Measurements from ENCODE around the gene MAP3K15.

Gene MAP3K15, protein sequence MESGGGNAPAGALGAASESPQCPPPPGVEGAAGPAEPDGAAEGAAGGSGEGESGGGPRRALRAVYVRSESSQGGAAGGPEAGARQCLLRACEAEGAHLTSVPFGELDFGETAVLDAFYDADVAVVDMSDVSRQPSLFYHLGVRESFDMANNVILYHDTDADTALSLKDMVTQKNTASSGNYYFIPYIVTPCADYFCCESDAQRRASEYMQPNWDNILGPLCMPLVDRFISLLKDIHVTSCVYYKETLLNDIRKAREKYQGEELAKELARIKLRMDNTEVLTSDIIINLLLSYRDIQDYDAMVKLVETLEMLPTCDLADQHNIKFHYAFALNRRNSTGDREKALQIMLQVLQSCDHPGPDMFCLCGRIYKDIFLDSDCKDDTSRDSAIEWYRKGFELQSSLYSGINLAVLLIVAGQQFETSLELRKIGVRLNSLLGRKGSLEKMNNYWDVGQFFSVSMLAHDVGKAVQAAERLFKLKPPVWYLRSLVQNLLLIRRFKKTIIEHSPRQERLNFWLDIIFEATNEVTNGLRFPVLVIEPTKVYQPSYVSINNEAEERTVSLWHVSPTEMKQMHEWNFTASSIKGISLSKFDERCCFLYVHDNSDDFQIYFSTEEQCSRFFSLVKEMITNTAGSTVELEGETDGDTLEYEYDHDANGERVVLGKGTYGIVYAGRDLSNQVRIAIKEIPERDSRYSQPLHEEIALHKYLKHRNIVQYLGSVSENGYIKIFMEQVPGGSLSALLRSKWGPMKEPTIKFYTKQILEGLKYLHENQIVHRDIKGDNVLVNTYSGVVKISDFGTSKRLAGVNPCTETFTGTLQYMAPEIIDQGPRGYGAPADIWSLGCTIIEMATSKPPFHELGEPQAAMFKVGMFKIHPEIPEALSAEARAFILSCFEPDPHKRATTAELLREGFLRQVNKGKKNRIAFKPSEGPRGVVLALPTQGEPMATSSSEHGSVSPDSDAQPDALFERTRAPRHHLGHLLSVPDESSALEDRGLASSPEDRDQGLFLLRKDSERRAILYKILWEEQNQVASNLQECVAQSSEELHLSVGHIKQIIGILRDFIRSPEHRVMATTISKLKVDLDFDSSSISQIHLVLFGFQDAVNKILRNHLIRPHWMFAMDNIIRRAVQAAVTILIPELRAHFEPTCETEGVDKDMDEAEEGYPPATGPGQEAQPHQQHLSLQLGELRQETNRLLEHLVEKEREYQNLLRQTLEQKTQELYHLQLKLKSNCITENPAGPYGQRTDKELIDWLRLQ (N-terminal part only)

DNA sequence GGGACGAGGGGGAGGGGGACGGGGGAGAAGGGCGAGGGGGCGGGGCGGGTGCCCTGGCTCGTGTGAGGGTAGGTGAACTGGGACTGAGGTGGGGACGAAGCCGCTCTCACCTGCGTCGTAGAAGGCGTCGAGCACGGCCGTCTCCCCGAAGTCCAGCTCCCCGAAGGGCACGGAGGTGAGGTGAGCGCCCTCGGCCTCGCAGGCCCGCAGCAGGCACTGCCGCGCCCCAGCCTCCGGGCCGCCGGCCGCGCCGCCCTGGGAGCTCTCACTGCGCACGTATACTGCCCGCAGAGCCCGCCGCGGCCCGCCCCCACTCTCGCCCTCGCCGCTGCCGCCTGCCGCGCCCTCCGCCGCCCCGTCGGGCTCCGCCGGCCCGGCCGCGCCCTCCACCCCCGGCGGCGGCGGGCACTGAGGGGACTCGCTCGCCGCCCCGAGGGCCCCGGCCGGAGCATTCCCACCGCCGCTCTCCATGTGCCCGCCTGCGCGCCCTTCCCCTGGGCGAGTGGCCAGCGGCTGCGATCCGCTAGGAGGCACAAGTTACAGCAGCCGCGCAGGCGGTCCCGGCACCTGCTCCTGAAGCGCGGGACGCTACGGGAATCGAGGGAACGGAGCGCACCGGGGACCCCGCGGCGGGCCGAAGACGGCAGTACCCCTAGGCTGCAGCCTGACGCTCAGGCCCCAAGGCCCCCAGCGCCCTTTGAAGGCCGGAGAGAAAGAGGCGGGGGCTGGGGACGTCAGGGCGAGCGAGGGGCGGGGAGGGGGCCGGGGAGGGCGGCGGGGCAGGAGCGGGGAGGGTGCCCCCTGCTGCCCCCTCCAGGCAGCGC is at the start of gene MAP3K15:
TSS of gene MAP3K15 (minus strand) at position 718 of the 824 bp plus-strand sequence. CDS start at position 471, 247 bp downstream.
- no peak for DNase-seq (ENCODE audit: low read depth, low spot score)

DNA sequence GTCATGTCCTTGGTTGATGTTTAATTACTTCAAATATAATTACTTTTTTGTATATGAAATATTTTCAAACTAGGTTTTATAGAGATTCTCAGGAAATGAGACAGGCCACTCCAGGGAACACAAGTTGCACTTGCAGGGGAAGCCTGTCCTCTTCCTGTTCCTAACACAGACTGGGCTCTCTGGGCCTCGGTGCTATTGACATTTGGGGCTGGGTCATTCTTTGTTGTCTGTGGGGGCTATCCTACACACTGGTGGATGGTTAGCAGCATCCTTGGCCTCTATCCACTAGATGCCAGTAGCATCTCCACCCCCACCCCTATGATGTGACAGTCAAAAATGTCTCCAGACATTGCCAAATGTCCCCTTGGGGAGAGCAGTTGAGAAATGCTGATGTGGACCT is 49.3 kb upstream of the MAP3K15 start:
- DNase-seq (ENCODE audit: low read depth, low spot score) = no peak

DNA sequence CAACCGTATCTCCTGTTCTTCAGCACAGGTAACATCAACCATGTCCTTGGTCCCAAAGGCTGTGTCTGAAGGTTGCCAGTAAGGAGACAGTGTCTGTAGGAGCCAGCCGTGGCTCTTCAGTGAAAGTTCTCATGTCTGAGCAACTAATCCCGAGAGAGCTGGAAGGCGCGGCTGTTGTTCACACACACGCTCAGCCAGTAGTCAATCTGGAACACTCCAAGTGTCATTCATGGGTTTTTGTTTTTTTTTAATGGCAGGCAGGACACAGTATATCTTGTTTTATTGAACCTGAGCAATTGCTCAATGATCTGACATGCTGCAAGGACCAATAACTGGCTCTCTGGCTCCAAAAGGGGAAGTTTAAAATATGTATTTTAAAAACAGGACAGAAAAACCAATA is 48.4 kb upstream of the MAP3K15 start:
- no peak for DNase-seq (ENCODE audit: low read depth, low spot score)

- DNase-seq (ENCODE audit: low read depth, low spot score) = no peak
Observed at GRCh38 chrX:19563327-19563726, 48.0 kb upstream of the MAP3K15 start.

GRCh38 chrX:19560611-19561010 is 45.3 kb upstream of the MAP3K15 start:
- no peak for DNase-seq (ENCODE audit: low read depth, low spot score)

GRCh38 chrX:19557822-19558221 is 42.5 kb upstream of the MAP3K15 start:
- no peak for DNase-seq (ENCODE audit: low read depth, low spot score)

DNA sequence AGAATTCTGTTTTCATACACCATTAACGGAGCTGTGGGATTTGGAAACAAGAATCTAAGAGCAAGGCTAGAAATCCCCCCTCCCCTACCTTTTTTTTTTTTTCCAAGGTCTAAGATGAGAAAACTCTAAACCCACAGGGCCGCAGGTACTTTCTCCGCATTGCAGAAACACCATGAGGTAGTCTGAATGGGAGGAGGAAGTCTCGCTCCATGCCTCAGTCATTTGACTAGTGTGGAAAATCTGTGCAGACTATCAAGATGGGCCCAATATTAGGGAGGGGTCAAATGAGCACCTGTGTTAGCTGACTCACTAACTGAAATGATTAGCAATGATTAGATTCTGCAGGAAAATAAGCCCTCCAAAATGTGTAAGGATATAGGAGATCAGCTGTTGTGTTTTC is 40.9 kb upstream of the MAP3K15 start:
- no peak for DNase-seq (ENCODE audit: low read depth, low spot score)

- no peak for DNase-seq (ENCODE audit: low read depth, low spot score)
Observed at GRCh38 chrX:19555683-19556082, 40.4 kb upstream of the MAP3K15 start.

DNA sequence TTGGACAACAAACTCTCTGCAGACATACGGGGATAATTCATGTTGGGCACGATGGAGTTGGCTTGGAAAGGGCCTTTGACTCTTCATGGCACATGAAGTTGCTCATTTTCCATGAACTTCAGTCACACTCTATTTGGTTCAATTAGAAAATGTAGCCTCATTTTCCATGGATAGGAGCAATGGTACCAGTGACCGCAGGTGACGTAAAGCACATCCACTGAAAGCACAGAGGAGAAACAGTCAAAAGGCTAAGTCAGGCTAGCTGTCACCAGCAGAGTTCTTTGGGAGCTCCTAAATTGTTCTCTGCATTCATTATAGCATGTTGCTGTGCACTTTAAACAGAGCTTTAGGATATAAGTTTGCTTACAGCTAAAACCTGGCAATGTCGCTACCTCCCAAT is 39.9 kb upstream of the MAP3K15 start:
- no peak for DNase-seq (ENCODE audit: low read depth, low spot score)

DNA sequence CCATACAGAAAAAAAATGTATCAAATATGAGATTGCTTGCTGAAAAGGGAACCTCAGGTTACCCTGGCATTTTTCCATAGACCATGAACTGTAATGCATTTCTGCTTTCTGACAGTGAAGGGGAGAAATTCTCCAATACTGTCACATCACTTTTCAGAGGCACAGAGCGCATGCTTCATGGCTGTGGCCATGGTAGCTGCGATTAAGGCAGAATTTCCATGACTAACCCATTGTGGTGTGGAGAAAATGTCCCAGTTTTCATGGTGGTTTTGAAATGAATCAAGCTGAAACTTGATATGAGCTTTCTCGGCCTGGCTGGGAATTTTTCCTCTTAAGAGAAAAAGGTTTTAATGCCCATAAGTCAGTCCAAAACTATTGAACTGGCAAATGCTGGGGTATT is 39.5 kb upstream of the MAP3K15 start:
- no peak for DNase-seq (ENCODE audit: low read depth, low spot score)

DNA sequence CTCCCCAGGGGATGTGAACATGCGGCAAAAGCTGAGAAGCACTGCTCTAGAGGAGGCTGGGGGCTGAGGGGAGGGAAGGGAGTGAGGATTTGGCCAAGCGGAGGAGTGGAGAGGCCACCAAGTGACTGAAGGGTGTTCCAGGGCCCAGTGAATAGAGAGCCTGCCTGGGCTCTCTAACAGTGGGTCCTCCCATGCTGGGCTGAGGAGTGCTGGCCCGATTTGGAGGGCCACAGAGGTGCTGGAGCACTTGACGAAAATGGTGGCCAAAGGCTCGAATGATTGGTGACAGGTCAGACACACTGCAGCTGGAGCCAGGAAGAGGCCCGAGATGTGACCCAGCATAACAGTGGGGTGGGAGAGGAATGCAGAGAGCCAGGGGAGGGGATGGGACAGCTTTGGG is 37.5 kb upstream of the MAP3K15 start:
- DNase-seq (ENCODE audit: low read depth, low spot score) = no peak

GRCh38 chrX:19549838-19550237 is 34.5 kb upstream of the MAP3K15 start:
- no peak for DNase-seq (ENCODE audit: low read depth, low spot score)

- no peak for DNase-seq (ENCODE audit: low read depth, low spot score)
Observed at GRCh38 chrX:19548934-19549333, 33.6 kb upstream of the MAP3K15 start.

- no peak for DNase-seq (ENCODE audit: low read depth, low spot score)
Observed at GRCh38 chrX:19548279-19548678, 33.0 kb upstream of the MAP3K15 start.

DNA sequence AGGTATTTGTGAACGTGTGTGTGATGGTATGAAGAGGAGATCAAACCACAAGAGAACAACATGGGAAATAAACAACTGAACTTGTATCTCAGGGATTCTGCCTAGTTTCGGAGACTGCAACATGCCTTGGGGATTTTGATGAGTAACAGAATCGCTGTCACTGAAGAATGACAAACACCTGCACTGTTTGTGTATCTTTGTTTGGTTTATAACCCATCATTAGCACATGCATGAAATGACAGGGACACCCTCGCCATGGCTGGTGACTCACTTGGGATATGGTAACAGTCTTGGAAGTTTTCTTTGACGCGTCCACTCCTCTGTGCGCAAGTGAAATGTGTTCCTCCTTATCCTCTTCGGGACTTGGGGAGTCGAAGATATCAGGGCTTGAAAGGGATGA is 30.3 kb upstream of the MAP3K15 start:
- DNase-seq (ENCODE audit: low read depth, low spot score) = no peak

GRCh38 chrX:19544693-19545305 is 29.5 kb upstream of the MAP3K15 start:
- DNase-seq (ENCODE audit: low read depth, low spot score) = no peak

DNA sequence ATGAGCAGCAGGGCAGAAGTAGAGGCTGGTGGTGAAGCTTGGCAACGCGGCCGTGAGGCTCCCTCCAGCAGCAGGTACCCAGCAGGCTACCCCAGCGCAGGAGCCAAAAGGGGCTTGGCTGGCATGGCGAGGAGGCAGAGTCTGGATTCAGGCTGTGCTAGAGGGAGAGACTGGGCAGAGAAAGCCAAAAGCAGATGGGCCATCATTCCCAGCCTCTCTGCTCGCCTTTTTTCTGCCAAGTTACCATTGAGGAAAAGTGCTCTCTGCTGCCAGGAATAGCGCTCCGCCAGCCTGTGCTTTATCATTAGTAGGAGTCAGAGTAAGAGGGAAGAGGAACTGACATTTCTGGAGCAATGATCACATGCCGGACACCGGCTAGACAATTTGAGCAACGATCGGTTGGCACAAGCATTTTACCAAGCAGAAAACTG is 28.7 kb upstream of the MAP3K15 start:
- no peak for DNase-seq (ENCODE audit: low read depth, low spot score)

GRCh38 chrX:19543020-19543715 is 27.9 kb upstream of the MAP3K15 start:
- no peak for DNase-seq (ENCODE audit: low read depth, low spot score)

GRCh38 chrX:19541931-19542330 is 26.6 kb upstream of the MAP3K15 start:
- DNase-seq (ENCODE audit: low read depth, low spot score) = no peak

GRCh38 chrX:19541196-19541595 is 25.9 kb upstream of the MAP3K15 start:
- no peak for DNase-seq (ENCODE audit: low read depth, low spot score)
